ENCODE data around the gene DHCR7. TPM values are rescaled to one million over a fixed set of nuclear protein-coding genes. Genes with fewer than 3 reads are reported as not detected.

The DHCR7 gene
- polyA plus RNA-seq, 1 donor from 2014 or later, result 30.1 TPM

DNA sequence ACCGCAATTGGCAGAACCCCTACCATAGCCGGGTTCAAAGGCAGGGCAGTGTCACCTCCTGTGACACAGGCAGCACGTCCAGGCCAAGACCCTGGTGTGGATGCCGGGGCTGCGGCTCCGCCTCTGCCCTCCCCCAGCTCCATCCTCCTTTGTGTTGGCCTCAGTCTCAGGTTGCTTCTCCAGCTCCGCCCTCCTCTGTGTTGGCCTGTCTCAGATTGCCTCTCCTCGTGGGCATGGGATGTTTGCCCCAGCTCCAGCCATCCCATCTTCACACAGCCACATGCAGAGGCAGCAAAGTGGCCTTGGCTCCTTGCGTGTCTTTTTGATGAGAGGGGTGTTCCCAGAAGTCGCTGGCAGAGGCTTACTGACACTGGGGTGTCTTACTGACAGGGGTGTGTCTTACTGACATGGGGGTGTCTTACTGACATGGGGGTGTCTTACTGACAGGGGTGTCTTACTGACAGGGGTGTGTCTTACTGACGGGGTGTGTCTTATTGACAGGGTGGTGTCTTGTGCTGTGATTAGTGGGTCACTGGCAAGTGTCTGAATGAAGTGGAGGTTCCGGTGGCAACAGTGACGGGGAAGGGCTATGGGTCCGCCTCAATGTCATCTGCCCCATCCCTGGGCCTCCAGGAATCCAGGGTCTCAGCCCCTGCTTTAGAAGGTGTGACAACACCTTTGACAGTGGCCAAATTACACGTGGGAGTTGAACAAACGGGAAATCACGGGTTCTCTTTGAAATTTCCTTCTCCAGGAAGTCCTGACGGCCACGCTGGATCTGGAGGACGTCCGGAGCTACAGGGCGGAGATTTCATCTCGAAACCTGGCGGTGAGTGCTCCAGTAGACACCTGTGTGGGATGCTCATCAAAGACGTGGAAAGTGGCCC lies 29.7 kb upstream of the DHCR7 start:
- H3K36me3 ChIP-seq (ENCODE audit: insufficient read depth, low read length), result no peaks in the 10 kb centered on the region
- TF ChIP-seq, protein P1, sequence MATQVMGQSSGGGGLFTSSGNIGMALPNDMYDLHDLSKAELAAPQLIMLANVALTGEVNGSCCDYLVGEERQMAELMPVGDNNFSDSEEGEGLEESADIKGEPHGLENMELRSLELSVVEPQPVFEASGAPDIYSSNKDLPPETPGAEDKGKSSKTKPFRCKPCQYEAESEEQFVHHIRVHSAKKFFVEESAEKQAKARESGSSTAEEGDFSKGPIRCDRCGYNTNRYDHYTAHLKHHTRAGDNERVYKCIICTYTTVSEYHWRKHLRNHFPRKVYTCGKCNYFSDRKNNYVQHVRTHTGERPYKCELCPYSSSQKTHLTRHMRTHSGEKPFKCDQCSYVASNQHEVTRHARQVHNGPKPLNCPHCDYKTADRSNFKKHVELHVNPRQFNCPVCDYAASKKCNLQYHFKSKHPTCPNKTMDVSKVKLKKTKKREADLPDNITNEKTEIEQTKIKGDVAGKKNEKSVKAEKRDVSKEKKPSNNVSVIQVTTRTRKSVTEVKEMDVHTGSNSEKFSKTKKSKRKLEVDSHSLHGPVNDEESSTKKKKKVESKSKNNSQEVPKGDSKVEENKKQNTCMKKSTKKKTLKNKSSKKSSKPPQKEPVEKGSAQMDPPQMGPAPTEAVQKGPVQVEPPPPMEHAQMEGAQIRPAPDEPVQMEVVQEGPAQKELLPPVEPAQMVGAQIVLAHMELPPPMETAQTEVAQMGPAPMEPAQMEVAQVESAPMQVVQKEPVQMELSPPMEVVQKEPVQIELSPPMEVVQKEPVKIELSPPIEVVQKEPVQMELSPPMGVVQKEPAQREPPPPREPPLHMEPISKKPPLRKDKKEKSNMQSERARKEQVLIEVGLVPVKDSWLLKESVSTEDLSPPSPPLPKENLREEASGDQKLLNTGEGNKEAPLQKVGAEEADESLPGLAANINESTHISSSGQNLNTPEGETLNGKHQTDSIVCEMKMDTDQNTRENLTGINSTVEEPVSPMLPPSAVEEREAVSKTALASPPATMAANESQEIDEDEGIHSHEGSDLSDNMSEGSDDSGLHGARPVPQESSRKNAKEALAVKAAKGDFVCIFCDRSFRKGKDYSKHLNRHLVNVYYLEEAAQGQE (IDR thresholded peaks at IDR 0.05; ENCODE audit: borderline replicate concordance), result no peak
- TF ChIP-seq MXI1 (conservative IDR thresholded peaks at IDR 0.05; ENCODE audit: poor library complexity, severe bottlenecking) (no peak), RAD21 (conservative IDR thresholded peaks at IDR 0.05) (no peak), POLR2AphosphoS5 (IDR thresholded peaks at IDR 0.05) (no peak), SMC3 (conservative IDR thresholded peaks at IDR 0.05; ENCODE audit: poor library complexity) (no peak), EZH2 (IDR thresholded peaks at IDR 0.05; ENCODE audit: borderline replicate concordance, insufficient read depth, low read length, poor library complexity, severe bottlenecking) (no peak), EP300 (conservative IDR thresholded peaks at IDR 0.05; ENCODE audit: poor library complexity, severe bottlenecking) (no peak), TAF1 (IDR thresholded peaks at IDR 0.05; ENCODE audit: low read depth) (no peak)
- TF ChIP-seq, protein P2, sequence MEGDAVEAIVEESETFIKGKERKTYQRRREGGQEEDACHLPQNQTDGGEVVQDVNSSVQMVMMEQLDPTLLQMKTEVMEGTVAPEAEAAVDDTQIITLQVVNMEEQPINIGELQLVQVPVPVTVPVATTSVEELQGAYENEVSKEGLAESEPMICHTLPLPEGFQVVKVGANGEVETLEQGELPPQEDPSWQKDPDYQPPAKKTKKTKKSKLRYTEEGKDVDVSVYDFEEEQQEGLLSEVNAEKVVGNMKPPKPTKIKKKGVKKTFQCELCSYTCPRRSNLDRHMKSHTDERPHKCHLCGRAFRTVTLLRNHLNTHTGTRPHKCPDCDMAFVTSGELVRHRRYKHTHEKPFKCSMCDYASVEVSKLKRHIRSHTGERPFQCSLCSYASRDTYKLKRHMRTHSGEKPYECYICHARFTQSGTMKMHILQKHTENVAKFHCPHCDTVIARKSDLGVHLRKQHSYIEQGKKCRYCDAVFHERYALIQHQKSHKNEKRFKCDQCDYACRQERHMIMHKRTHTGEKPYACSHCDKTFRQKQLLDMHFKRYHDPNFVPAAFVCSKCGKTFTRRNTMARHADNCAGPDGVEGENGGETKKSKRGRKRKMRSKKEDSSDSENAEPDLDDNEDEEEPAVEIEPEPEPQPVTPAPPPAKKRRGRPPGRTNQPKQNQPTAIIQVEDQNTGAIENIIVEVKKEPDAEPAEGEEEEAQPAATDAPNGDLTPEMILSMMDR (IDR thresholded peaks at IDR 0.05; ENCODE audit: poor library complexity, severe bottlenecking), result no peak
- H4K20me1 ChIP-seq (ENCODE audit: insufficient read depth), result no peaks in the 10 kb centered on the region
- H3K79me2 ChIP-seq (replicated peaks; ENCODE audit: insufficient read depth, low read length), result no peaks in the 10 kb centered on the region
- no peak overlapping the region for H2AFZ ChIP-seq (ENCODE audit: low read depth, low read length)
- H3K9me2 ChIP-seq (ENCODE audit: insufficient read depth, low read length), result no peaks in the 10 kb centered on the region
- H3K27me3 ChIP-seq (ENCODE audit: insufficient read depth, low read depth, low read length), result no peaks in the 10 kb centered on the region
- no peak overlapping the region for H3K4me3 ChIP-seq (ENCODE audit: low read length)
- no peaks in the 10 kb centered on the region for H3K9me3 ChIP-seq (ENCODE audit: low read length)
- no peak overlapping the region for H3K9ac ChIP-seq (ENCODE audit: low read length)
- H3F3A ChIP-seq (ENCODE audit: insufficient read depth, low read length, poor library complexity, severe bottlenecking), result no peaks in the 10 kb centered on the region
- H3K4me2 ChIP-seq (ENCODE audit: low read length), result no peak overlapping the region
- H3K27ac ChIP-seq (ENCODE audit: low read length), result no peak overlapping the region

DNA sequence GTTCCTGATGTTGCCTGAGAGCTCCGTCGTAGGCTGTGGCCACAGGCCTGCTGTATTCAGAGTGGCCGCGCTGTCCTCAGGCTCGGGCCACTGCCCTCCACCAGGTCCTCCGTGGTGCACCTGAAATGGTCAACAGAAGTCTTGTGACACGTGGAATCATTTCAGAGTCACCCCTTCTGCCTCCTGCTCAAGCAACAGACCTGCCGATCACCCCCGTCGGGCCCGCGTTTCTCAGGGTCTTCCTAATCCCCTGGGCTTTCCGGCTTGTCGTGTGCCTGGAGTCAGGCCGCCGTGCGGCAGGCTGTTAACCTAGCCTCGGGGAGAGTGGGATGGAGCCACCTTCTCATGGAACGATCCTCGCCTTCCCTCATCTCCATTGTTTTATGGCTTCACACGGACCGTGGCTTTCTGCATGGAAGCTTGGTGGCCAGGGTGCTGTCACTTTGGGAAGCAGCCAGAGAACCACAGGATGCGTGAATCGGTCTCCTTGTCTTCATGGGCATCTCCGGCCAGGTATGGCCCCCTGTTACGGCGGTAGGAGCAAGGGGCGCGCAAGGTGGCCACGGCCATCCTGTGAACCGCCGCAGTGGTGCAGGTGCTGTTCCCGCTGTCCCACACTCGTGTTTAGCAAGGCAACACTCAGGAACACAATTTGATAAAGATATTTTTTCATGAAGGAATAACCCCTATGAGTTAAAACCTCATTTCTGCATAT lies 28.9 kb upstream of the DHCR7 start:
- no peaks in the 10 kb centered on the region for H3K79me2 ChIP-seq (replicated peaks; ENCODE audit: insufficient read depth, low read length)
- H3K9me3 ChIP-seq (ENCODE audit: low read length), result no peaks in the 10 kb centered on the region
- H3K27me3 ChIP-seq (ENCODE audit: insufficient read depth, low read depth, low read length), result no peaks in the 10 kb centered on the region
- H3K4me3 ChIP-seq (ENCODE audit: low read length), result no peak overlapping the region
- H3K4me2 ChIP-seq (ENCODE audit: low read length), result no peak overlapping the region
- H3K27ac ChIP-seq (ENCODE audit: low read length), result no peak overlapping the region
- no peak for TF ChIP-seq SMC3 (conservative IDR thresholded peaks at IDR 0.05; ENCODE audit: poor library complexity)
- TF ChIP-seq, protein P1 (IDR thresholded peaks at IDR 0.05; ENCODE audit: borderline replicate concordance), result no peak
- no peak for TF ChIP-seq RAD21 (conservative IDR thresholded peaks at IDR 0.05)
- no peak for TF ChIP-seq EP300 (conservative IDR thresholded peaks at IDR 0.05; ENCODE audit: poor library complexity, severe bottlenecking)
- TF ChIP-seq POLR2AphosphoS5 (IDR thresholded peaks at IDR 0.05), result no peak
- TF ChIP-seq MXI1 (conservative IDR thresholded peaks at IDR 0.05; ENCODE audit: poor library complexity, severe bottlenecking), result no peak
- no peak overlapping the region for H3K9ac ChIP-seq (ENCODE audit: low read length)
- no peaks in the 10 kb centered on the region for H3F3A ChIP-seq (ENCODE audit: insufficient read depth, low read length, poor library complexity, severe bottlenecking)
- H4K20me1 ChIP-seq (ENCODE audit: insufficient read depth), result no peaks in the 10 kb centered on the region
- no peak overlapping the region for H2AFZ ChIP-seq (ENCODE audit: low read depth, low read length)
- no peaks in the 10 kb centered on the region for H3K36me3 ChIP-seq (ENCODE audit: insufficient read depth, low read length)
- H3K9me2 ChIP-seq (ENCODE audit: insufficient read depth, low read length), result no peaks in the 10 kb centered on the region
